ENCODE results near the gene ANGPTL2. TPM values are rescaled to one million over a fixed set of nuclear protein-coding genes. Genes with fewer than 3 reads are reported as not detected.

Gene ANGPTL2
- total and polyA plus RNA-seq, 9 of the 15 experiments (the other 6 are each of a cell fraction or from before 2014, with no cell fraction given): not detected

DNA sequence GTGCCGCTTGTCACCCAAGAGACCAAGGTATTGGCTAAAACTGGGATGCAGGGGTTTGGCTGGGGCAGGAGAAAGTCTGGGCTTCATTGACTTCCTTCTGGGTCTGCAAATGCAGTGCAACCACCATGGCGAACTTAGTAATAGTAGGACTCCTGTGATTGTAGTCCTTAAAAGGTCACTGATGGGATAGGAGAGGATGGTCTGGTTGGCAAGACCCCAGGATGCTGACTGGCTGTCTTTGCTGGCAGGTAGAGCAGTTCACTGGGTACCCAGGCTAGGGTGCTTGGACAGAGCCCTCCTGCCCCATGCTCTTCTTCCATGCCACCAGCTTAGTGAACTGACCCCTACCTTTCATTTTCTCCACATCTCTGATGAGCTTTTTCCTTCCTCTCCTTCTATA, 37.2 kb downstream of the ANGPTL2 start:
- no TSS peak for BruUV-seq (replicated peaks)
- H3K9ac ChIP-seq (ENCODE audit: insufficient read depth in 1 of 2, low read depth in 2 of 2, low read length in 2 of 2): no peak overlapping the region
- ATAC-seq: no peak
- H3K27ac ChIP-seq (ENCODE audit: extremely low read depth, low read depth, low read length): no peak overlapping the region
- H3K27me3 ChIP-seq (ENCODE audit: control insufficient read depth in 2 of 2, insufficient read depth in 2 of 2, low read length in 2 of 2): peaks cover 22 to 59% of the 10 kb centered on the region in 2 experiments
- ChIA-PET CTCF (ENCODE audit: low intra/inter-chr PET ratio) (no interaction called here), POLR2A (interaction anchor here (0.7 to 1.0 kb wide), 3 partner anchors 9 to 110 kb away, joined by 3 to 4 read pairs (median 3); no protein-coding TSS in a partner anchor)
- no peaks in the 10 kb centered on the region for H3K79me2 ChIP-seq (ENCODE audit: control insufficient read depth, insufficient read depth, low read length)
- no peaks in the 10 kb centered on the region; a peak in 1 of 5 replicates for H3K4me1 ChIP-seq (replicated peaks in 1 of 2; ENCODE audit: control insufficient read depth in 2 of 2, insufficient read depth in 2 of 2, low read length in 2 of 2)
- intact Hi-C loops (cut with micrococcal nuclease) (no loop called here), in situ Hi-C loops (cut with MboI) (loop anchor here (10.0 kb wide), 1 partner anchor 240 kb away; no protein-coding TSS in a partner anchor)
- no peak overlapping the region for H2AFZ ChIP-seq (ENCODE audit: low read depth, low read length)
- H4K20me1 ChIP-seq (replicated peaks; ENCODE audit: control insufficient read depth, insufficient read depth, low read length): 0 out of 2 replicates have a peak, but pooled peaks cover 10% of the 10 kb centered on the region
- no peak overlapping the region for H3K4me3 ChIP-seq
- 0% methylated on average over 2 of the region's 2 CpGs for whole genome bisulfite sequencing (ENCODE audit: insufficient coverage, low coverage, missing lambda C conversion rate)
- peaks cover 3% of the 10 kb centered on the region for H3K9me1 ChIP-seq (ENCODE audit: control insufficient read depth, insufficient read depth, low read length)
- no peak for FAIRE-seq
- no peak for DNase-seq (ENCODE audit: extremely low read depth in 1 of 4, low spot score in 3 of 4)
- H3K36me3 ChIP-seq (ENCODE audit: control insufficient read depth, insufficient read depth, low read length): no peaks in the 10 kb centered on the region
- no peak overlapping the region for H3K4me2 ChIP-seq (ENCODE audit: insufficient read depth, low read length)
- no peaks in the 10 kb centered on the region for H3K9me3 ChIP-seq (replicated peaks; ENCODE audit: control insufficient read depth, insufficient read depth, low read depth, low read length)
- TF ChIP-seq ZNF253 (CRISPR knock-in tag; conservative IDR thresholded peaks at IDR 0.05): no peak
- no peak for TF ChIP-seq HMG20B (CRISPR knock-in tag; IDR thresholded peaks at IDR 0.05)
- no peak for TF ChIP-seq CREB1 (IDR thresholded peaks at IDR 0.05)
- TF ChIP-seq CREB1 (CRISPR knock-in tag; IDR thresholded peaks at IDR 0.05): no peak
- TF ChIP-seq ZNF311 (CRISPR knock-in tag; IDR thresholded peaks at IDR 0.05): no peak
- no peak for TF ChIP-seq EP400 (IDR thresholded peaks at IDR 0.05)
- TF ChIP-seq TAL1 (IDR thresholded peaks at IDR 0.05): no peak
- TF ChIP-seq ZNF696 (CRISPR knock-in tag; conservative IDR thresholded peaks at IDR 0.05): no peak
- TF ChIP-seq NFXL1 (CRISPR knock-in tag; IDR thresholded peaks at IDR 0.05): no peak
- TF ChIP-seq SRSF9 (IDR thresholded peaks at IDR 0.05; ENCODE audit: borderline replicate concordance, low read depth, low read length): no peak
- TF ChIP-seq TAF1 (IDR thresholded peaks at IDR 0.05; ENCODE audit: control insufficient read depth, extremely low read depth, insufficient read depth, low read length, severe bottlenecking): no peak
- no peak for TF ChIP-seq POLR2H (tag; IDR thresholded peaks at IDR 0.05; ENCODE audit: low read depth)
- TF ChIP-seq ZNF586 (CRISPR knock-in tag; conservative IDR thresholded peaks at IDR 0.05): no peak
- TF ChIP-seq CSDE1 (IDR thresholded peaks at IDR 0.05): no peak
- no peak for TF ChIP-seq POLR2AphosphoS2 (IDR thresholded peaks at IDR 0.05; ENCODE audit: low read length)
- TF ChIP-seq GATAD2B (IDR thresholded peaks at IDR 0.05; ENCODE audit: borderline replicate concordance): no peak
- TF ChIP-seq ZNF609 (CRISPR knock-in tag; IDR thresholded peaks at IDR 0.05; ENCODE audit: borderline replicate concordance): no peak
- TF ChIP-seq SIN3B (IDR thresholded peaks at IDR 0.05; ENCODE audit: low read depth): no peak

Data from K562 (cell line).